Vagina (tissue), 2 donors: ENCODE results near the gene NIPBL. TPM values are rescaled to one million over a fixed set of nuclear protein-coding genes. Genes with fewer than 3 reads are reported as not detected.
A peak's percentile ranks its signal among the peaks of the same experiment; 100 is the strongest.

Experiments
- DNase-seq, 2 donors: peaks; one replicate each; pipeline ENCODE4 v3.0.0-alpha.2; 2017; ENCODE audit errors: extremely low spot score in 2 of 2
- H3K27ac ChIP-seq: fragments of 200-600 bp; sonication (generic); one replicate; pipeline ENCODE4 v1.5.1; 2019
- H3K27me3 ChIP-seq: fragments of 200-600 bp; sonication (generic); one replicate; pipeline ENCODE4 v1.5.1; 2019
- H3K36me3 ChIP-seq, 2 donors: fragments of 200-600 bp; sonication (generic); one replicate each; pipeline ENCODE4 v1.5.1; 2017 to 2019
- H3K4me1 ChIP-seq: fragments of 200-600 bp; sonication (generic); one replicate; pipeline ENCODE4 v1.5.1; 2019
- H3K4me3 ChIP-seq, 2 donors: fragments of 200-600 bp; sonication (generic); 1 replicate in 1 of 2; 2 replicates in 1 of 2; pipeline ENCODE4 v1.5.1; 2016 to 2019
- H3K9me3 ChIP-seq: fragments of 200-600 bp; sonication (generic); one replicate; pipeline ENCODE4 v1.5.1; 2019
- CTCF ChIP-seq, 3 experiments: fragments of 450-650 bp in 2 of 3; fragments of 200-600 bp in 1 of 3; sonication (generic) in 1 of 3; IDR thresholded peaks; one replicate each; pipeline ENCODE4 v1.5.1; 2017 to 2019; ENCODE audit warnings: antibody characterized with exemption in 3 of 3, mild to moderate bottlenecking in 2 of 3, moderate library complexity in 2 of 3
- POLR2A ChIP-seq, 2 donors: fragments of 450-650 bp; IDR thresholded peaks; one replicate each; pipeline ENCODE4 v1.6.1; 2017; ENCODE audit warnings: antibody characterized with exemption in 2 of 2, mild to moderate bottlenecking in 2 of 2, moderate library complexity in 2 of 2
- POLR2AphosphoS5 ChIP-seq, 2 donors: sonication (generic); formaldehyde crosslinking; IDR thresholded peaks; one replicate each; pipeline ENCODE4 v1.9.0; 2017; ENCODE audit warnings: antibody characterized with exemption in 2 of 2, mild to moderate bottlenecking in 2 of 2, low read depth in 1 of 2; ENCODE audit not compliant: insufficient read depth in 1 of 2
- intact Hi-C: fragments of 100-400 bp; cut with DNase I; formaldehyde crosslinking; loops from one replicate; pipeline ENCODE4 v1.15.1; 2023
- total RNA-seq: library from RNA; depleted of rRNA; stranded (reverse); fragments of >200 nt; gene quantifications from one replicate; pipeline ENCODE4 v1.2.3, GENCODE V29; 2016

NIPBL gene
- total RNA-seq, 1 donor from 2014 or later, result 67.8 TPM

- intact Hi-C loops, result no loop called here
- no peaks in the 10 kb centered on the region for H3K27me3 ChIP-seq
- no peaks in the 10 kb centered on the region for H3K36me3 ChIP-seq
- H3K27ac ChIP-seq, result no peak overlapping the region
- H3K4me3 ChIP-seq, result no peak overlapping the region
- TF ChIP-seq CTCF (IDR thresholded peaks at IDR 0.05) (no peak), POLR2AphosphoS5 (IDR thresholded peaks at IDR 0.05; ENCODE audit: insufficient read depth in 1 of 2, low read depth in 1 of 2) (no peak), POLR2A (IDR thresholded peaks at IDR 0.05) (no peak)
- H3K4me1 ChIP-seq, result peaks cover 94% of the 10 kb centered on the region
- H3K9me3 ChIP-seq, result no peaks in the 10 kb centered on the region
- no peak for DNase-seq
Observed at GRCh38 chr5:36883894-36884462, 7.4 kb downstream of the NIPBL start.

GRCh38 chr5:36885149-36885548, 8.6 kb downstream of the NIPBL start:
- intact Hi-C loops, result no loop called here
- no peak overlapping the region for H3K27ac ChIP-seq
- TF ChIP-seq POLR2AphosphoS5 (IDR thresholded peaks at IDR 0.05; ENCODE audit: insufficient read depth in 1 of 2, low read depth in 1 of 2) (no peak), POLR2A (IDR thresholded peaks at IDR 0.05) (no peak), CTCF (IDR thresholded peaks at IDR 0.05) (no peak)
- no peaks in the 10 kb centered on the region for H3K9me3 ChIP-seq
- DNase-seq, result no peak
- H3K4me1 ChIP-seq, result peaks cover 84% of the 10 kb centered on the region
- no peaks in the 10 kb centered on the region for H3K36me3 ChIP-seq
- H3K4me3 ChIP-seq, result no peak overlapping the region
- no peaks in the 10 kb centered on the region for H3K27me3 ChIP-seq

- DNase-seq, result no peak
- Histone ChIP-seq H3K9me3 (no peaks in the 10 kb centered on the region), H3K4me3 (no peak overlapping the region), H3K36me3 (no peaks in the 10 kb centered on the region), H3K4me1 (peaks cover 78% of the 10 kb centered on the region), H3K27ac (no peak overlapping the region), H3K27me3 (no peaks in the 10 kb centered on the region)
- intact Hi-C loops, result no loop called here
- TF ChIP-seq POLR2AphosphoS5 (IDR thresholded peaks at IDR 0.05; ENCODE audit: insufficient read depth in 1 of 2, low read depth in 1 of 2), result no peak
- no peak for TF ChIP-seq CTCF (IDR thresholded peaks at IDR 0.05)
Observed at GRCh38 chr5:36885566-36886485, 9.3 kb downstream of the NIPBL start.

- TF ChIP-seq POLR2AphosphoS5 (IDR thresholded peaks at IDR 0.05; ENCODE audit: insufficient read depth in 1 of 2, low read depth in 1 of 2), result no peak
- no peak for TF ChIP-seq POLR2A (IDR thresholded peaks at IDR 0.05)
- TF ChIP-seq CTCF (IDR thresholded peaks at IDR 0.05), result no peak
- Histone ChIP-seq H3K27me3 (no peaks in the 10 kb centered on the region), H3K4me1 (peaks cover 68% of the 10 kb centered on the region), H3K36me3 (no peaks in the 10 kb centered on the region), H3K9me3 (no peaks in the 10 kb centered on the region), H3K4me3 (no peak overlapping the region), H3K27ac (no peak overlapping the region)
- no peak for DNase-seq
- intact Hi-C loops, result no loop called here
Observed at GRCh38 chr5:36886791-36887190, 10.2 kb downstream of the NIPBL start.

GRCh38 chr5:36887532-36887931, 11.0 kb downstream of the NIPBL start:
- Histone ChIP-seq H3K4me1 (peaks cover 61% of the 10 kb centered on the region), H3K36me3 (no peaks in the 10 kb centered on the region), H3K27ac (no peak overlapping the region), H3K27me3 (no peaks in the 10 kb centered on the region), H3K4me3 (no peak overlapping the region), H3K9me3 (no peaks in the 10 kb centered on the region)
- TF ChIP-seq POLR2AphosphoS5 (IDR thresholded peaks at IDR 0.05; ENCODE audit: insufficient read depth in 1 of 2, low read depth in 1 of 2), result peak in 1 of 2 donors; percentile 20
- no peak for TF ChIP-seq CTCF (IDR thresholded peaks at IDR 0.05)
- no peak for DNase-seq
- intact Hi-C loops, result no loop called here
